GM18868 (cell line): Measurements from ENCODE around the gene COA5.
"Not testable (repeated sequence)": the region's sequence is repeated elsewhere in the genome, so short reads cannot be mapped to it uniquely, and the experiment has no call there.

Experiments
- ATAC-seq: cut with Tn5 transposase; IDR thresholded peaks from one replicate; pipeline ENCODE4 v1.9.1; 2021; ENCODE audit warnings: mild to moderate bottlenecking, moderate library complexity; ENCODE audit not compliant: unreplicated experiment

COA5 gene

DNA sequence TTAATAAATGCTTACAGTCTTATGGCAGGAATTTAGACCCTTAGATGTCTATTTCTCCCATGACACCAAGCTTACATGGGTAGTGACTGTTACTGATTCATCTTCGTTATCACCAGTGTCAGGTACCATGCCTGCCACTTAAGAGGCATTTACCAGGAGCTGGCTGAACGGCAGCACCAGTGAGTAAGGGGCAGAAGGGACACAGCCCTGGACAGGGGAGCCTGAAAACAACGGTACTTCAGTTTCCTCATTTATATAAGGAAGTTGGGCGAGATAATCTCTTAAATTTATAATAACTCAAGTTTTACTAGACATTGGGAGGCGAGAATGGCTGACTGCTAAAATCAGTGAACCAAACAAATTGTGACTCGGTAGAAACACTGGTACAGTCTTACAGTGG lies 1.2 kb downstream of the COA5 start:
- no peak for ATAC-seq

DNA sequence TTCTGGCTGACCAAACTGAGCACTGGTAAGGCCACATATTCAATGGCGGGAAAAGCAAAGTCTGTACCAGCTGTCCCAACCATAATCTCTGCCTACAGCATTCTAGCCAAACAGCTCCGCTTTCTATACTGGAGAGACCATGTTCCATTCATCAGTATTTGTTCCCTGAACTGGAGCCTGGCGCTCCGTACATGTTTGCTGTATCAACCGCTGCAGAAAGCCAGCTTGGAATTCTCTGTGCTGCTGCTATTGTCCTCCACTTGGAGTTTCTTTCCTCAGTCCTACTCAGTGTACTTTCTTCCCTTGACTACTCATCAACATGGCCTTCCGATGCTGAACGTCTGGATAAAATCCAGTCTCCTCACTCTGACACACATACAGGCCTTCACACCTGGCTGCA lies 1.9 kb downstream of the COA5 start:
- no peak for ATAC-seq

DNA sequence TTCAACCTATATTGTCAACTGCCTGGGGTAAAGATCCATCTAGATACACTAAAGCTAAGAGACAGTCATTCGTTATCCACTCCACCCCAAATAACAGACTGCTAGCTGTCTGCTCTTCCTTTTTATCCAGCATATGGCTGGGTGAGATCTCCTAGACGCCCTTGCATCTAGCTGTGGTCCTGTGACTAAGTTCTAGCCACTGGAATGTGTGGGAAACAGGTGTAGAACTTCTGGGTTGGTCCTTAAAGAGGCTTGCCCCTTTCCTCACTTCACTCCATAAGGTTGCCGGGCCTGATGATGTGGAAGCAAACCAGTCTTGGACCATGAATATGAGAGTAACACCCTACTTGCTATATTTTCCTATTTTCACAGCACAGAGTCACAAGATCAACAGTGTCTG lies 3.2 kb downstream of the COA5 start:
- no peak for ATAC-seq

DNA sequence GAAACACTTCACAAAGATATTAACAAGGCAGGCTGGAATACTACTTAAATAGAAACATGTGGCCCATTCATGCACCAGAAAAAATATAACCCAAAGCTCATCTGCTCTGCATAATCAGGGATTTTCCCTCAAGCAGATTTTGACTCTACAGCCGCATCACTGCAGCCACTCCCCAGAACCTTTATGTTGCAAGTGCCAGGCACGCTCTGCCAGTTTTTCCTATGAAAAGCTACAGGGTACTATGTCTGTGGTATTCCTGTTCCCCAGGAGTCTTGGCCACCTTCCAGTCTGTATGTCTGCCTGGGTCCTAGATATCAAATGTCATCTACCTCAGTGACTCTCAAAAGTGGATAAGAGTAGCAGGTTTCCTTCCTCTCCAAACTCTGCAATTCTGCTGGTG lies 3.8 kb downstream of the COA5 start:
- no peak for ATAC-seq

DNA sequence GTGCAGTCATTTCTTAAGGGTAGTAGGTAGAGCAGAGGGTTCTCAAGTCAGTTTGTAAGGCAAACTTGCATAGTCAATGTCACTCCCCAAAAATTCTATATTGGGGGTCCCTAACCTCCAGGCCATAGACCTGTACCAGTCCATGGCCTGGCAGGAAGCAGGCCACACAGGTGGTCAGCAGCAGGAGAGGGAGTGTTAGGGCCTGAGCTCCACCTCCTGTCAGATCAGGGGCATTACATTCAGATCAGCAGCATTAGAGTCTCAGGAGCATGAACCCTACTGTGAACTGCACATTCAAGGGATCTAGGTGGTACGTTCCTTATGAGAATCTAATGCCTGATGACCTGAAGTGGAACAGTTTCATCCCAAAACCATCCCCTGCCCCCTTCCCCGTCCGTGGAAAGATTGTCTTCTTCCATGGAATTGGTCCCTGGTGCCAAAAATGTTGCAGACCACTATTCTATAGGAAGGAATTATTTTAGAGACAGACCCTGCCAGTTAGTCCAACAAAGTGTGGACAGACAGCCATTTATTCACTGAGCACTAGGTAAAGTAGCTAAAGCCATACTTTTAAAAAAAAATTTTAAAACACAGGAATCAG lies 6.7 kb downstream of the COA5 start:
- peak; percentile 48 for ATAC-seq

DNA sequence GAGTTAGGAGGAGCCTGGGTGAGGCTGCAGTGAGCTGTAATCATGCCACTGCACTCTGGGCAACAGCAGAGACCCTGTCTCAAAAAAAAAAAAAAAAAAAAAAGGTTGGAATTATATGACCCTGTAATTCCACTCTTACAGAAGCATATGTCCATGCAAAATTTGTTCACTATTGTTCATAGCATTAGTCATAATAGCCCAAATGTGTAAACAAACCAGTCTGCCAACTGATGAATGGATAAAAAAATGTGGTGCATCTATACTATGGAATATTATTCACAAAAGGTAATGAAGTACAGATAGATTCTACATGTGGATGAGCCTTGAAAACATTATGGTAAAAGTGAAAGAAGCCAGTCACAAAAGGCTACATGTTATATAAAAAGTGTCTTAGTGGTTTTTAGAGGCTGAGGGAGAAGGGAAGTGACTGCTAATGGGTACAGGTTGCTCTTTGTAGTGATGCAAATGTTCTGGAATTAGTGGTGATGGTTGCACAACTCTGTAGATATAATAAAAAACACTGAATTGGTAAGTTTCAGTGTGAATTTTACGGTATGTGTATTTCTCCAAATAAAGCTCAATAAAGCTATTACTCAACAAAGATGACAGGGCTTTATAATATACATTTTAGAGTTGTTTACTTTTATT lies 9.4 kb downstream of the COA5 start:
- ATAC-seq, result no peak

DNA sequence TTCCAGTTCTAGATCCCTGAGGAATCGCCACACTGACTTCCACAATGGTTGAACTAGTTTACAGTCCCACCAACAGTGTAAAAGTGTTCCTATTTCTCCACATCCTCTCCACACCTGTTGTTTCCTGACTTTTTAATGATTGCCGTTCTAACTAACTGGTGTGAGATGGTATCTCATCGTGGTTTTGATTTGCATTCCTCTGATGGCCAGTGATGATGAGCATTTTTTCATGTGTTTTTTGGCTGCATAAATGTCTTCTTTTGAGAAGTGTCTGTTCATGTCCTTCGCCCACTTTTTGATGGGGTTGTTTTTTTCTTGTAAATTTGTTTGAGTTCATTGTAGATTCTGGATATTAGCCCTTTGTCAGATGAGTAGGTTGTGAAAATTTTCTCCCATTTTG lies 13.6 kb downstream of the COA5 start:
- ATAC-seq, result not testable (repeated sequence)

DNA sequence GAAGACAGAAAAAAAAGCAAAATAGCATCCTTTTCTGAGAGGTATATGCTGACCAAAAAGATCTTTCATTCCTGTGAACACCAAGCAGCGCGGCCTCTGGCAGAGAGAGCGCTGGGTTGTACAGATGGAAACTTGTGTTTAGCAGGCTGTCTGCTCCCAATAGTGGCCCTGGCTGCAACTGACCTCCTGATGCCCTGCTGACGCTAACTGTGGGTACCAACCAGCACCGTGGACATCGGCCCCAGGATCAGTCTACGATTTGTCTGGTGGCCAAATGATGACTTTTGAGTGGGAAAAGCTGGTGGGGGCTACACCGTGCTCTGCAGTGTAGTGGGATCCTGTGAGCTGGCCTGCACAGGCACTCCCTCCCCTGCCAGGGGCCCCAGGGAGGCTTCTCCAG lies 15.7 kb downstream of the COA5 start:
- no peak for ATAC-seq

DNA sequence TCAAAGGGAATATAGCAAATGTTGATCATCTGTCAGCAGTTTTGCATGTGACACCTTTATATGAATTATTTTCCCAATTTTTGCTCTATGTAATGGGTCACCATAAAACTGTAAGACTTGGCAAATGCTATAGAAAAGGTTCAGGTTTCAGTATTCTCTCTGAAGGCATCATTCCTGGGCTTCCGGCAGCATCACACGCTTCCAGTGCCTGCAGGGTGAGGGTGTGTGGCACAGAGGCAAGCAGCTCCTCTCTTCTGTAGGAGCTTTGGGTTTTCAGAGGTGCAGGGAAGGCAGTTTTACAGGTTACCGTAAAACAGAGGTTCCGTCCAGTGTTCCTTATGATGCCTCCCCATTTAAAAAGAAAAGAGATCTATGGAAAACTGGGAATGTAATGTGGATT lies 18.8 kb downstream of the COA5 start:
- no peak for ATAC-seq

DNA sequence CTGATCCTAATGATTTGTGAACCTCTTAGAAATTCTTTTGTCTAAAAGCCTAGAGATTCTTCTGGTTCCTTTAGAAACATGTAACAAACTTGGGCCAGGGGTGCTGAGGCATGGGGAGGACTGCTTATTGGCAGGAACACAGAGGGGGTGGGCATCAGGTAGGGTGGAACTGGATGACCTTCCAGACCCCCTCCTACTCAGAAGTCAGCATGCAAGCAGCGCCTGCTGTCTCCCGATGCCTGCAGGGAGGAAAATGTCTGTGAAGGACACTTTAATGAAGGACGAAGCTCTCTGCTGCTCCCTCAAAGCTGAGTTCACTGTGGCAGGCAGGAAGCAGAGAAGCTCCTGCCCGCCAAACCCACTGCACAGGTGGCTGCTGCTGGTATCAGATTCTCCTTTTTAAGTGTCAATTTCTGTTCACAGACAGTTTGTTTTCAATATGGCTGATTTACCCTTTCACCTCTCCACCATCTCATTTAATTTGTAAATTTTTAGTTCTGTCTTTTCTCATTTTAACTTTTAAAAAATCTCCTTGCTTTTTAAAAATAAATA lies 19.4 kb downstream of the COA5 start:
- no peak for ATAC-seq

DNA sequence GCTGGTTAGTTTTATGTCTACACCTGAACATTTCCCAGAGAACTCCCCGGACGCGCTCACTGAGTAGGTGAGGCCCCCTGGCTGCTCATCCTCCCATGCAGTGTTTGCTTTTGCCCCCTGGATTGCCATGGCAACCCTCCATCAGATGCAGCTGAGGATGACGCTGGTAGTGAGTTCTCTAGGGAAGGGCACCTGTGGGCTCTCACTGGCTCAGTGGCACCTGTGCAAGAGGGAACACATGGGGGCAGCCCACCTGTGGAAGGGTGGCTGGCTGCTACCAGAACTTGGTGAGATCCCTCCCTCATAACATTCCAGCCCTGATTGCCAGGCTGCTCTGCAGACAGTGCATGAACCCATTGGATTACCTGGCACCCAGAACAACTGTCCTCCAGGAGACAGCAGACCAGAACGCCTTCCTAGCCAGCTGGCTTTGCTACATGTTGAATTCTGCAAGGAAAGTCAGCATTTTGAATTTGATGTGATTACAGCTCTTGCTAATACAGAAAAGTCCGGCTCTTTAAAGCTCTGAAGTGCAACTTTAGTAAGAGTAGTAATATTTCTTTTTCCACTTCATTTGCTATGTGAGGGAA lies 21.7 kb downstream of the COA5 start:
- ATAC-seq, result no peak

DNA sequence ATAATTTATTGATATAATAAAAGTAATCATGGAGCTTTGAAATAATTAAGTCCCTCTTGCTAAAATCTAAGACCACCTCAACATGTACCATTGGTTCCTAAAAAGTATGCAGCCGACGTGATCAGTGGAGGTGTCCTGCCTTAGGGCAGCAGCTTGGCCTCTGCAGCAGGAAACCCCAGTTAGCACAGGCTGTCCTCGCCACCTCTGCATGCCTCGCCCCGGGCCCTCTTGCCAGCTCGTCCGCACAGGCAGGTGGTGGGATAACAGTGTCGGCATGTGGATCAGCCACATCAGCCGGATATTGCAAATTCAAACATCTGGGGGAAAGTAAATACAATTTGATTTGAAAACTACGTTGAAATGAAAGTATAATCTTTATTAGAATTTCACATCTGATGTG lies 22.9 kb downstream of the COA5 start:
- no peak for ATAC-seq

DNA sequence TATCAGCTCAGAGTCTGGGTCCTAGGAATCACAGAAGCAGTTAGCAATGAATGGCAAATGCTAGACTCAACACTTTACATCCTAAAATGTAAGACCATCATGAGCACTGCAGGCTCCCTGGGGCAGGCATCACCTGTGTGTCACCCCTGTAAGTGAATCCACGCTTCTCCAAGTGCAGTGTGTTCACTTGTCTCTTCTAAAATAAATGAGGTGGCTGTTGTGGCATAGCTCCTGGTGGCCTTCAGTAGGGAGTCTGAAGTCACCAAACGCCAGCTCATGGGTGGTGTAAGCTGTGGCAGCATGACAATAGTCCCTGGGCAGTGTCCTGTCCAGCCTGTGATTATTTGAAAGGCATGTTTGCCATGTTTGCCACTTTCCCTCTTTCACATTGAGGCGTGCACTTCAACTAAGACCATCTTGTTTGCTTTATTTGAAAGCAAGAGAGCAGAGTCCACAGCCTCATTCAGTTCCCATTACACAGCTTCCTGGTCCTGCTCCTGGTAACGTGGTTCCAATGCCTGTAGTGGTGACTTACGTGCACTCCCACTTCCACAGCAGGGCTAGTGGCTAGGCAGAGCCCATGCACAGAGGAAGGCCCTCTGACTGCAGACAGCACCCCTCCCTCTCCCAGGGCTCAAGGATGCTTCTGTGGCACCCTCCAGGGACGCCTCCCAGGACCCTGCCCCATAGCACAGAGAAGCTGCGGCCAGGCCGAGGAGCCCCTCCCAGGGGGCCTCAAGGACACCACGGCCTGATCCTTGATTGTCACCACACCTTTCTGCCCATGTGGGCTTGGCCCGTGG lies 24.3 kb downstream of the COA5 start:
- no peak for ATAC-seq

DNA sequence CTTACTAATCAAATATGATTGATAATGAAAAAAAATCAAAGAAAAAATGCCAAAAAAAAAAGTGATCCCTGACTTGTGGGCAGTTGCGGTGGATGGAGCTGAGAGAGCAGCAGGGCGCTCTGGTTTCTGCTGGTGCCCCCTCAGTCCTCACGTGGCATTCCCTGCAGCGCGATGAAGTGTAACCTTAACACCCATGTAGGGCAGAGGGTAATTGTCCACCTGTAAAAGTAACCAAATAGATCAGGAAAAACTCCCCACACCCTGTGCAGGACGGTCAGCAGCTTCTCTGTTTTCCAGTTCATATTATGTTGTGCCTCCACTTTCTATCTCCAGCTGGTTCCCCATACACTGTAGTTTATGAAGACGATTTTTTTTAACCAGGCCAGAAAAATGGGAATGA lies 25.0 kb downstream of the COA5 start:
- ATAC-seq, result no peak

DNA sequence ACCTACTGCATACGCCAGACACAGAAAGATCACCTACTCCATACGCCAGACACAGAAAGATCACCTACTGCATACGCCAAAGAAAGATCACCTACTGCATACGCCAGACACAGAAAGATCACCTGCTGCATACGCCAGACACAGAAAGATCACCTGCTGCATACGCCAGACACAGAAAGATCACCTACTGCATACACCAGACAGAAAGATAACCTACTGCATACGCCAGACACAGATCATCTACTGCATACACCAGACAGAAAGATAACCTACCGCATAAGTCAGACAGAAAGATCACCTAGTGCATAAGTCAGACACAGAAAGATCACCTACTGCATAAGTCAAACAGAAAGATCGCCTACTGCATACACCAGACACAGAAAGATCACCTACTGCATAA lies 25.8 kb downstream of the COA5 start:
- ATAC-seq, result no peak

DNA sequence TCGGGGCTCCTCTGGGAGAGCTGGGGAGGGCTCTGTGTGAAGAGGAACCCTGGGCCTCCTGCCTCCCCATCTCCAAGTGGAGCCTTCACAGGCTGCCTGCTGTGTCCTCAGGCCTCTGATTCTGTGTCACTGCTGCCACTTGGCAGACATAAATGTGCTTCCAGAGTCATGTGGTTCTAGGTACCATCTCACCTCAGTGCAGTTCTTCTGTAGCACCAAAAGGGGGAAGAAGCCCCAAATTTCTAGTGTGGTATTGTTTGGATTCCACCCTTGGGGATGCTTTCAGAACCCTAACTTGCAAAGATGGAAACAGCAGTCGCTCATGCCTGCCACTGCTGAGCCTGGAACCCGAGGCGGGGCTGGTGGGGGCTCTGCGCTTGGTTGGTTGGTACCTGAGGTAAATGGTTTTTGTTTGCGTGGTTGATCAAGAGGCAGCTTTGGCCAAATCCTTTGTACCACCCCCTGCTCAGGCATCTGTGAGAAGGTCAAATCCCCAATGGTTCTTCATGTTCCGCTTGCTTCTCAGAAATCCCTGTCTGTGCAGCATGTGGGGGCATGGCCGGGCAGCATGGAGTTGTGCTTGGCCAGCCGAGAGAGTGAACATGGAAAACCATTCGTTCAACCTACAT lies 27.5 kb downstream of the COA5 start:
- no peak for ATAC-seq

DNA sequence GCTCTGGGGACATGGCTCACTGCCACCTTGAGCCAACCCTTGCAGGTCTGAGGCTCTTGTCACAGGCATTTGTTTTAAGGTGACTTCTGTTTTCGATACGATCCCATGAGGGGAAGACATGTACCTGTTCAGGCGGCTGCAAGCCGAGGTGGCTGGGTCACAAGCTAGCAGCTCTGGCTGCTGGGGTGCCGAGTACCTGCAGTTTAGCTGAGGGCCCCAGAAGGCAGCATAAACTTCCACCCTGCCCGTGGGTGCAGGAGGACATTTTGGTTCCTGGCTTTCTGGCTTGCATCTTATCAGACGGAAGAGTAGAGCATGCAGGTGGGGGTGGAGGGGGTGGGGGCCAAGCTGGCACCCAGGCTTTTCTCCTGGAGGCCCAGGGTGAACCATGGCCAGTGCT lies 28.4 kb downstream of the COA5 start:
- no peak for ATAC-seq

DNA sequence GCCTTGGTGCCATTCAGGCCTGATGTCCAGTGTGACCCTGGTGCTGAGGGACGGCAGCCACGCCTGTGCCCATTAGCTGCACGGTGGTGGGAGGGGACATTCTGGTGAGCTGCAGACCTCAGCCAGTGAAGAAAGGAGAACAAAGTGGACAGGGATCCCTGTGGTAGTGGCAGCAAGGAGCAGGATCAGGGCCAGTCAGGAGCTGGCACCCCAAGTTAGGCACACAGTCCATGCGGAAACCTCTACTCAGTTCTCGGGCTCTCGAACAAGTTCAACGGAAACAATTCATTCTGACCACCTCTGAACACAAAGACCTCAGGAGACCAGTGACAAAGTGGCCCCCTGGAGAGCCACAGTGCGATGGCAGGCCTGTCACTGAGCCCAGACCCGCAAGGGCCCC lies 30.1 kb downstream of the COA5 start:
- ATAC-seq, result no peak

DNA sequence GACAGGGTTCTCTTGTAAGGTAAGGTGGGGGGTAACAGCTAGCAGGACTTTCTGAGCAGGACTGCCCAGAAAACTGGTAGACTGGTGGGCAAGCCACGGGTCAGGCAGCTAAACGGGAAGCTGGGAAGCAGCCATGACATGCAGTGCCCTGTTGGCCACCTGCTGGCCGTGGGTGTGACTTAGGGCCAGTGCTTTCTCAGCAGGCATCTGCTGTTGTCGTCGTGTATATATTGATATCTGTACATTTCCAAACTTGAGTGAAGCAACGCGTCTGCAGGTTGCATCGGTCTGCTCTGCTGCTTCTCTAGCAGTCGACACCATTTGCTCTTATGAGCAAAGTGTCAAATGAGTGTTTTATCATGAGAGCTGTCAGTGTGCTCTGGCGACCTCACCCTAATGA lies 31.0 kb downstream of the COA5 start:
- ATAC-seq, result no peak

DNA sequence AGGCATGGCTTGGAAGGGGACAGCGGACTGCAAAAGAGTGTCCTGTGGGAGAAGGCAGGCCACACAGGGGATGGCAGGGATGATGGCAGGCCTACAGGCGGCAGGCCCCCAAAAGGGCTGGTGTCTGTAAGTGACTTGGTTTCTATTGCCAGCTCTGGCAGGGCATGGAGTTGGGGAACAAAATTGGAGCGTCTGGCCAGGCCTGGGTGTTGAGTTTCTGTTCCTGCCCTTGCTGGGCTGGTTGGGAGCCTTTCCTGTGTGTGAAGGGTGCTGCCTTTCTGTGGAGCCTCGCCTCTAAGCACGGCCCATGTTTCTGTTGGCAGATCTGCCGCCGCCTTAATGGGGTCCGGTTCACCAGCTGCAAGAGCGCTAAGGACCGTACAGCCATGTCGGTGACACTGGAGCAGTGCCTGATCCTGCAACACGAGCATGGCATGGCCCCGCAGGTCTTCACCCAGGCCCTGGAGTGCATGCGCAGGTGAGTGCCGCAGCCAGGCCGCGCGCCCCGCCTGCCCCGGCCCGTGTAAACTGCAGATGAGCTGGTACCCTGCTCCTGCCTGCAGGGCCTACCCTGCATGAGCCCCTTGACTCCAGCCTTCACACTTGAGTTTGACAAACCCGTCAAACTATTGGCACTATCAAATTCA lies 31.5 kb downstream of the COA5 start:
- no peak for ATAC-seq

DNA sequence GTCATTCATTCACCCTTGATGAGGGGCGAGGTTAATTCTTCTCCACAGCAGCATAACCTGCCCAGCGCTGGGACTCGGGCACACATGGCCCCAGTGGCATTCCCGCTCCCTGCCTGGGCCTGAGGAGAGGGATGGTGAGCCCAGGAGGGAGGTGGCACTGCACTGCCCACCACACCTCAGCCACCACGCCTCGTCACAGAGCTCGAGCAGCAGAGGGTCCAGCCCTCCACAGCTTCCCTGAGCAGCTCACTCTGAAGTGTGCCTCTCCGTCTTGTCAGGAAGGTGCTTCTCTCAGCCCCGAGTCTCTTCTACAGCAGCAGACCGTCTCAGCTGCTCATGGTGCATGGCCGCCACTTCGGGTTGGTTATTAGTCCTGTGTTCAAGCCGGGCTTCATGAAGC lies 34.9 kb downstream of the COA5 start:
- no peak for ATAC-seq
